ENCODE results near the gene VAPA.

VAPA gene

GRCh38 chr18:9924371-9924943, 10.6 kb downstream of the VAPA start:
- TF ChIP-seq JUND (IDR thresholded peaks at IDR 0.05; ENCODE audit: low read depth), result no peak
- no peak for DNase-seq (ENCODE audit: low read depth in 1 of 2, low spot score in 1 of 2)
- in situ Hi-C loops (cut with HindIII; ENCODE audit: low pct_unique_long_range_greater_than_20kb, low sequenced_read_pairs), result no loop called here

GRCh38 chr18:9925369-9925768, 11.6 kb downstream of the VAPA start:
- no peak for TF ChIP-seq JUND (IDR thresholded peaks at IDR 0.05; ENCODE audit: low read depth)
- DNase-seq (ENCODE audit: low read depth in 1 of 2, low spot score in 1 of 2), result no peak
- in situ Hi-C loops (cut with HindIII; ENCODE audit: low pct_unique_long_range_greater_than_20kb, low sequenced_read_pairs), result no loop called here

- DNase-seq (ENCODE audit: low read depth in 1 of 2, low spot score in 1 of 2), result no peak
- in situ Hi-C loops (cut with HindIII; ENCODE audit: low pct_unique_long_range_greater_than_20kb, low sequenced_read_pairs), result no loop called here
- no peak for TF ChIP-seq JUND (IDR thresholded peaks at IDR 0.05; ENCODE audit: low read depth)
These were observed 12.0 kb downstream of the VAPA start for GRCh38 chr18:9925795-9926194.

GRCh38 chr18:9926223-9926894, 12.5 kb downstream of the VAPA start:
- DNase-seq (ENCODE audit: low read depth in 1 of 2, low spot score in 1 of 2), result no peak
- no peak for TF ChIP-seq JUND (IDR thresholded peaks at IDR 0.05; ENCODE audit: low read depth)
- in situ Hi-C loops (cut with HindIII; ENCODE audit: low pct_unique_long_range_greater_than_20kb, low sequenced_read_pairs), result no loop called here

GRCh38 chr18:9926977-9927376, 13.2 kb downstream of the VAPA start:
- in situ Hi-C loops (cut with HindIII; ENCODE audit: low pct_unique_long_range_greater_than_20kb, low sequenced_read_pairs), result no loop called here
- DNase-seq (ENCODE audit: low read depth in 1 of 2, low spot score in 1 of 2), result no peak
- no peak for TF ChIP-seq JUND (IDR thresholded peaks at IDR 0.05; ENCODE audit: low read depth)

- TF ChIP-seq JUND (IDR thresholded peaks at IDR 0.05; ENCODE audit: low read depth), result no peak
- DNase-seq (ENCODE audit: low read depth in 1 of 2, low spot score in 1 of 2), result no peak
- in situ Hi-C loops (cut with HindIII; ENCODE audit: low pct_unique_long_range_greater_than_20kb, low sequenced_read_pairs), result no loop called here
These were observed 13.7 kb downstream of the VAPA start for GRCh38 chr18:9927392-9928063.

GRCh38 chr18:9928646-9929259, 14.9 kb downstream of the VAPA start:
- no peak for TF ChIP-seq JUND (IDR thresholded peaks at IDR 0.05; ENCODE audit: low read depth)
- in situ Hi-C loops (cut with HindIII; ENCODE audit: low pct_unique_long_range_greater_than_20kb, low sequenced_read_pairs), result no loop called here
- no peak for DNase-seq (ENCODE audit: low read depth in 1 of 2, low spot score in 1 of 2)

GRCh38 chr18:9930299-9930884, 16.6 kb downstream of the VAPA start:
- in situ Hi-C loops (cut with HindIII; ENCODE audit: low pct_unique_long_range_greater_than_20kb, low sequenced_read_pairs), result no loop called here
- DNase-seq (ENCODE audit: low read depth in 1 of 2, low spot score in 1 of 2), result no peak
- no peak for TF ChIP-seq JUND (IDR thresholded peaks at IDR 0.05; ENCODE audit: low read depth)

GRCh38 chr18:9931146-9931545, 17.3 kb downstream of the VAPA start:
- in situ Hi-C loops (cut with HindIII; ENCODE audit: low pct_unique_long_range_greater_than_20kb, low sequenced_read_pairs), result no loop called here
- no peak for TF ChIP-seq JUND (IDR thresholded peaks at IDR 0.05; ENCODE audit: low read depth)

GRCh38 chr18:9931678-9932077, 17.9 kb downstream of the VAPA start:
- no peak for TF ChIP-seq JUND (IDR thresholded peaks at IDR 0.05; ENCODE audit: low read depth)
- in situ Hi-C loops (cut with HindIII; ENCODE audit: low pct_unique_long_range_greater_than_20kb, low sequenced_read_pairs), result no loop called here
- no peak for DNase-seq (ENCODE audit: low read depth in 1 of 2, low spot score in 1 of 2)

More at GRCh38 chr18:9931146-9931545, 17.3 kb downstream of the VAPA start:
- no peak for DNase-seq (ENCODE audit: low read depth in 1 of 2, low spot score in 1 of 2)

- no peak for DNase-seq (ENCODE audit: low read depth in 1 of 2, low spot score in 1 of 2)
- in situ Hi-C loops (cut with HindIII; ENCODE audit: low pct_unique_long_range_greater_than_20kb, low sequenced_read_pairs), result no loop called here
- TF ChIP-seq JUND (IDR thresholded peaks at IDR 0.05; ENCODE audit: low read depth), result no peak
These were observed 20.0 kb downstream of the VAPA start for GRCh38 chr18:9933865-9934264.

GRCh38 chr18:9934274-9934673, 20.5 kb downstream of the VAPA start:
- TF ChIP-seq JUND (IDR thresholded peaks at IDR 0.05; ENCODE audit: low read depth), result no peak
- no peak for DNase-seq (ENCODE audit: low read depth in 1 of 2, low spot score in 1 of 2)
- in situ Hi-C loops (cut with HindIII; ENCODE audit: low pct_unique_long_range_greater_than_20kb, low sequenced_read_pairs), result no loop called here

- in situ Hi-C loops (cut with HindIII; ENCODE audit: low pct_unique_long_range_greater_than_20kb, low sequenced_read_pairs), result no loop called here
- TF ChIP-seq JUND (IDR thresholded peaks at IDR 0.05; ENCODE audit: low read depth), result no peak
- no peak for DNase-seq (ENCODE audit: low read depth in 1 of 2, low spot score in 1 of 2)
These were observed 27.3 kb downstream of the VAPA start for GRCh38 chr18:9941103-9941502.

Data from T47D (cell line).